ENCODE results near the gene MPPED1.

The MPPED1 gene

DNA sequence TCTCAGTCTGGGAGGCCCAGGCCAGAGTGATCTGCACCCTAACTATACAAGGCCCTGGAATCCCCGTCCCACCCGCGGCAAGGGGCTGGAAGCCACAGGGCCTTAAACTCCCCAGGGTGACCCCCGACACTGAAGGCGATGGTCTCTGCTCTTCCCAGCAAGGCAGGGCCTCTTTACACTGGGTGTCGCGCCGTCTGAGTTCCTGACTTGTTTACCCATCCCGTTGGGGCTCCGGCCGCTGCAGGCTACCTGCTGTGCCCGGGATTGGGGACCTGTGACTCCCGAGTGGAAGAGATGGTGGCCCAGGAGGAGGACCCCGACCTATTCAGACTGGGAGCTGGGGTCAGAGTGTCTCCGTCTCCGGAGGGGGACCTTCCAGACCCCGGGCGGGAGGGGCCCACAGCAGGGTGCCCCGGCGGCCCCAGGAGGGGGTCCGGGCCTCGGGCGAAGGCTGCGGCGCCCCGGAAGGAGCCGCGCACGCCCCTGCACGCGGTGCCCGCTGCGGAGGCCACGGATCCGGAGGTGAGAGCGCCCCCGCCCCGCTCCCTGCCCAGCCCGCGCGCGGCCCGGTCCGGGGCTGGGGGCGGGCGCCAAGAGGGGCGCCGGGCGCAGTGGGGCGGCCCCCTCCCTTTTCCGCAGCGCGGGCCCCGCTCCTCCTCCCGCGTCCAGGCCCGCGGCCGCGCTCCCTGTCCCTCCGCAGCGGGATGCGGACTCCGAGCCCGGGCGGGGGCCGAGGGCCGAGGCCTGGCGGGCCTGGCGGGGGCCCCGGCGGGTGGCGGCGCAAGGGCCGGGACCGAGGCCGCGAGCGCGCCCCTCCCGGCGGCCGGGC lies 560 bp upstream of the MPPED1 start:
- no peak for DNase-seq (ENCODE audit: low spot score)

DNA sequence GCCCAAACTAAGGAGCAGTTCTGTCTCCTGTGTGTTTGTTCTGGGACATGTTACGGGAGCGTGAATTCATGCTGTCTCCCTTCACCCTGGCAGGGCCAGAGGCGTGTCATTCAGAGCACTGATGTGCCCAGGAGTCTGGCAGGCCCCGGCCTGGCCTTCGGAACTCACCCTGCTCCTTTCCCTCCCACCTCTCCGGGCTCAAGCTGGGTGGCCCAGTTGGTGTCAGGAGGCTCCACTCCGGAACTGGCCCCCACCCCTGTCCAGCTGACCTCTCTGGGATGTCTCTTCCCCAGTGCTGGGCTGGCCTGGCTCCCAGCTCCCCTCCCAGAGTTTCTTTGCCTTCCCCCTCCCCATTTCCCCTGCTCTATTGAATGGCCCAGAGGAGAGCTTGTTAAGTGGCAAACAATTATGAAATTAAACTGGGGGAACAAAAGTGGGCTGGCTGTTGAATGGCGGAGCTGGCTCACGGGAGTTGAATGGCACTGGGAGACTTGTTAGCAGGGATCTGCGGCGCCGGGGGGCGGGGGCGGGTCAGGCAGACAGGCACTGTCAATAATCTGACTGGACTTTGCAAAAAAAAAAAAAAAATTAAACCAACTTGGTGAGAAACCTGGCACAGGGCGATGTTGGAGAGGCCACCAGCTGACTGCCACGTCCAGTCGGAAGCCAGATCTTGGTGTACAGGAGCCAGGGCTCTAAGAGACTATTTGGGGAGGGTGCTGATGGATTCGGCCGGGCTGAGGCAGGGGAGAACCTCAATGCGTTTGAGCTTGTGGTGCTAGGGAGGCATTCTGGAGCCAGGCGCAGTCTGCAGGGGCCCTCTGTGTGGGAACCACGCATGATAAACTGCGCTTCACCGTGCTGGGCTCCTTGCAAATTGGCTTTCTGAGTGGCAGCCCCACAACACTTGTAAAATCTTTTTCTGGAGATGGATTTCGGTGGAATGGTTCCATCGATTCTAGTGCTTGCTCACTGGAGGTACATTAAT lies 1.3 kb downstream of the MPPED1 start:
- no peak for DNase-seq (ENCODE audit: low spot score)

- DNase-seq (ENCODE audit: low spot score): no peak
These were observed 2.0 kb downstream of the MPPED1 start for GRCh38 chr22:43413826-43414225.

DNA sequence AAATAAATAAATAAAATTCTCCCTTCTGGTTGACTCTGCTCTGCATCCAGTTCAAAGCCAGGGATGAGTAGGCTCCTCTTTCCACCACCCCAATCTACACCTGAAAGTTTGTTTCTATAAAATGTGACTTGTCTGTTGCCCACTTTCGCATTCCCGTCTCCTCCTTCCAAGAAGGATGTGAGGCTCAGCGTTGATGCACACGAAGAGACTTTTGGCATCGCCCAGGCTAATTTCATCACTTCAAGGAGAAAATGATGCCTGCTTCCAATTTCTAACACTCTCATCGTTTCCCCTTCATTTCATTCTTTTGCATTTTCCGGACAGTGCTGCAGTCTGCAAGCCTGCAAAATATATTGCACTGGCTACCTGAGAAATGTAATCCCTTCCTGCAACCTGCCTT lies 3.9 kb downstream of the MPPED1 start:
- DNase-seq (ENCODE audit: low spot score): no peak

DNA sequence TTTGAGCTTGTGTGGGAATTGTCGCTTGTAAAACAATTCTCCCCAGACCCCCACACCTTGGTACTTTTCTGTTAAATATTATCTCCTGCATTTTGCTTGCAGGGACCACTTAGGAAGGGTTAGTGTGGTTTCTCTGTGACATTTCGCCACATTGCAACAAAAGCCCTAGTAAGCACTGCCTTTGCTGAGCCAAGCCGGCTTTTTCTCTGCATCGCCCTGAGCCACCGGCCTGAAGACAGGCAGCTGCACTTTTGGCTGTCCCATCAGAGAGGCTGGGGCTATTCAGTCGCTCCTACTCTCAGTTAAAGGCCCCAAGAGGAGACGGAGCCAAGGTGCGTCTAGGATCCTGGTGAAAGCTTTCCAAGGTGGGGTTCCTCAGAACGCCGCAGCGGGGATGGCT lies 5.7 kb downstream of the MPPED1 start:
- no peak for DNase-seq (ENCODE audit: low spot score)

DNA sequence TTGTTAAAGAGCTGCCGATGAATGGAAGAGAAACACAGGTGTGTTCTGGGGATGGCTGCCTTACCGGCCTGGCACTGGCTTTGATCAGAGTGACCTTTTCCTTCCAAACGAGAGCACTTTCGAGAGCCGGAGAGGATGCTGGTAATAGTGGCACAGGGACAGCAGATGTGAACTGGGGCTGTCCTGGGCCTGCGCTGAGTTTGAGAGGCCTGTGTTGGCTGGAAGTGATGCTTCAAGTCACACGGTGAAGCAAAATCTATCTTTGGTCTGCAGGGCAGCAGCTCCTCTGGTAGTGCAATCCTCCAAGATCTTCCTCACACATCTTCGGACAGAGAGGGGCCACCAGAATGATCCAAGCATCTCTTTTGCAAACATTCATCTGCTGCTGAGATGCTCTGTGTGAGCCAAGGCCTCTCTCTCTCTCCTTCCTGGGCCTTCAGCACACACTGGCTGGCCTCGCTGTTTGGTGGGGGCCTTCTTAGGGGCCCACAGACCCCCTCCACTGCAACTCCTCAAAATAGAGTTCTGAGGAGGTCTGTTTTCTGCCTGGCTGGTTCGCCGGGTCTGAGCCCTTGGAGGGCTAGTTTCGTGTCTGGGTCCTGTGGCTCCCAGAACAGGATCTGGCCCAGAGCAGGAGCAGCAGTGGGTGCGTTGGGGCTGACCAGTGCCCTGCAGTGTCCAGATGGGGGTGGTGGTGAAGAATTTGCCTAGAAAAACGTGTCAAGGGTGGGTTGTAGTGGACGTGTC lies 6.4 kb downstream of the MPPED1 start:
- no peak for DNase-seq (ENCODE audit: low spot score)

- no peak for DNase-seq (ENCODE audit: low spot score)
These were observed 7.7 kb downstream of the MPPED1 start for GRCh38 chr22:43419371-43420080.

- DNase-seq (ENCODE audit: low spot score): no peak
These were observed 9.3 kb downstream of the MPPED1 start for GRCh38 chr22:43421046-43421665.

DNA sequence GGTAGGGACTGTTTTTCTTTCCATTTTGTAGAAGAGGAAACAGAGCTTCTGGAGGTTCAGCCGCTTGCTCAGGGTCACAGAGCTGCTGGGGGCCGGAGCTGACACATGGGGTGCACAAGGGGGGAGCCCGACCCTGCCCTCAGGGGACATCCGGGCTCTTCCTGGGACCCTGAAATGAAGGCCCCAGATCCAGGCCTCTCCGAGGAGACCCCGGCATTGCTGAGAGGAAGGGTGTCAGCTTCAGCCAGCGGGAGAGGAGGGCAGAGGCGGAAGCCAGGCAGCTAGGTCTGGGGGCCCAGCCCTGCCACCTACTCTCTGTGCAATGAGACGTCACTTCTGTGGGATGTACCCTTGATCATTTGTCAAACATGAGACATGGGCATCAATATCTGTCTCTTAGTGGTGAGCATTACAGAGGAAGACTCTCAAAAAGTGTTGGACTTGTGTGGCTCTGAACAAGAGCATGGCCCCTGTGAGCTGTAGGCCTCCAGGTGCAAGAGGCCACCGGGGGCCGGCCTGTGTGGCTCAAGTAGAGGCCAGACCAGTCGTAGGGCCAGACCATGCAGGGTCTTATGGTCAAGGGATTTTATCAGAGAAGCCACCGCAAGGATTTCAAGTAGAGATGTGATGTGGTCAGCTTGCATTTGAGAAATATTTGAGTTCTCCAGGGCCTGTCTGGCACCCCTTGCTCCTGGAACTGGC lies 10.3 kb downstream of the MPPED1 start:
- DNase-seq (ENCODE audit: low spot score): no peak

DNA sequence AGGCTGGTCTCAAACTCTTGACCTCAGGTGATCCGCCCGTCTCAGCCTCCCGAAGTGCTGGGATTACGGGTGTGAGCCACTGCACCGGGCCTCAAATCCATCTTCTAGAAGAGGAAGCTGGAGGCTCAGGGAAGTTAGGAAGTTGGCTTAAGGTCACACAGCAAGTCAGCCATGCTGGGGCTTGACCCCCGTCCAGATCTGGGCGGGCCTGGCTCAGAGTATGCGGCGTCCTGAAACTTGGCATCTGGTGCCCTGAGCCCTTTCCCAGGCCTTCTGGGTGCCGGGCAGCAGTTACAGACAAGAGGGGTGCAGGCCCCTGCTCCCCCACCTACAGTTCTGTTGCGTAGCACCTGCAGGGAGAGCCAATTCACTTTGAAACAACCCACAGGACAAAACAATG lies 11.2 kb downstream of the MPPED1 start:
- DNase-seq (ENCODE audit: low spot score): no peak

- DNase-seq (ENCODE audit: low spot score): no peak
These were observed 12.4 kb downstream of the MPPED1 start for GRCh38 chr22:43424201-43424600.

GRCh38 chr22:43424666-43425630 lies 13.1 kb downstream of the MPPED1 start:
- DNase-seq (ENCODE audit: low spot score): no peak

DNA sequence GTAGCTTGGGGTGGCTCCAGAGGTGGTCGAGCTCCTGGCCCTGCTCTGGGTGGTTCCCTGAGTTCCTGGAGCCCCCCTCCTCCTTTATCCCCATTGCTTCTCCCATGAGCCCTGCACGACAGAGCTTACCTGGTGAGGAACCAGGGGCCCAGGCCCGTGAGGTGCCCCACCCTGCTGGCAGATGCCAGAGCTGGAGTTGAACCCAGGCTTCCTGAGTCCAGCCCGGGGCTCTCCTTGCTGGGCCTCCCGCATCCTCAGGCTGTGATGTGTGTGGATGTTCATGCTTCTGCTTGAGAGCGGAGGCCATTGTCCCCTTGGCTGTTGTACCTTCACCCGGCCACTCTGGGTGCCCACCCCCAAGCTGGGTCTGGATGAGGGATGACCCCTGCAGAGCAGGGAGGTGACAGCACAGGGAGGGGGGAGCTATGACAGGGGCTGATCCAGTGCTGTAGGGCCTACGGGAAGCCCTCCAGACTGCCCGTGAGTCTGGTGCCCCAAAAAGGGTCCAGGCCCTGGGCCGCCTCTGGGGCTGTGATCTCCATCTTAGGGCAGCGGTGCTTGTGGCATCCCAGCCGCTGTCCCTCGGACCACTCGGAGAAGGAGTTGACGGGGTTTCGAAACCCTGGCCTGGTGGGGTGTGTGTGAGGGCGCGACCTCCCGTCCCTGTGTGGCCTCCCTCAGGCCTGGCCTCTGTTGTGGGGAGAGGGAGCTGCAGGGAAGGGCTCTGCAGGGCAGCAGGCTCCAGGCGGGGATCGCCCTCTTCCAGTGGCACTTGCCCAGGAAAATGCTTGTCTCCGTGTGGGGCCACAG lies 14.4 kb downstream of the MPPED1 start:
- DNase-seq (ENCODE audit: low spot score): no peak

DNA sequence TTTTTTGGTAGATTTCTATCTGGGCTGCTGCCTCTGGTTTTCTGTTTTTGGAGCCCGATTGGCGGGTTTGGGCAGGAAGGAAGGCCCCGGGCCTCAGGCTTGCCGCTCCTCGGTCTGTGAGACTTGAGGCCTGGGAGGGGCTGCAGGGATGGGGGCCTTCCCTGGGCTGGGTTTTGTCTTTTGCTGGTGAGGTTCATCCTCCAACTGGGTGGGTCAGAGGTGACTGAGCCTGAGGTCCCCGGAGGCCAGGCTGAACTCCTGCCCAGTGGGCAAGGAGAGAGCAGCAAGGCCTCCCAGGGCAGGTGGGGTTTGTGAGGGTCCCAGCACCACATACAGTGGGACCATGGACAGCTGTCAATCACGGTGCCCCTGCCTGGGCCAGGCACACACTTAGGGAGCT lies 15.0 kb downstream of the MPPED1 start:
- no peak for DNase-seq (ENCODE audit: low spot score)

DNA sequence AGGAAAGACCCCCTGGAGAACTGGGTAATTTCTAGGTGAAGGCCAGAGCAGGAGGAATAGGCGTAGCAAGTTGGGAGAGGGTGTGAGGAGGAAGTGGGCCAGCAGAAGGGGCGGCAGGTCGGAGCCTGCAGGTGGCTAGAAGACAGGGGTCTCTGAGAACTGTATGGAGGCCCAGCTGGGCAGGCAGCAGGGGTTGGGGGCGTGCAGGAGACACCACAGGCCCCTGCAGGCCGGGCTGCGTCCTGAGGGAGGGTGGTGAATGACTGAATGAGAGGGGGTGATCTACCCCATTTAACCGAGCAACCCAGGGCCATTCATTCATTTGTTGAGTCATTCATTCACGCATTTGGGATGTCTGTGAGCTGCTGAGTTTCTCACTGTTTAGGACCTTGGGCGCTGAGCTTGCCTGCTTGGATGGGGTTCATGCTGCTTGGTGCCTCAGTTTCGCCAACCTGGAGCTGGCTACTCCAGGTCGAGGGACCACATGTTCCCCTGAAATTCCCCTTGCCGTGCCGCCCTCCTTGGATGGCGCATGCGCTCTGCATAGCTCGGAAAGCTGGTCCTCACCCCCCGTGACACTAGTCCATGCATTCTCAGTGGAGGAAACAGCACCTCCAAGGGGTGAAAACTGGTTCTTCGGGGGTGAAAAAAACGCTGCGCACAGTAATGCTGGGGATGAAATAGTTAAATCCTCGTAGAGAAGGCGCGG lies 15.6 kb downstream of the MPPED1 start:
- DNase-seq (ENCODE audit: low spot score): no peak

GRCh38 chr22:43428005-43428485 lies 16.2 kb downstream of the MPPED1 start:
- DNase-seq (ENCODE audit: low spot score): no peak

GRCh38 chr22:43428521-43428920 lies 16.7 kb downstream of the MPPED1 start:
- no peak for DNase-seq (ENCODE audit: low spot score)

- no peak for DNase-seq (ENCODE audit: low spot score)
These were observed 17.6 kb downstream of the MPPED1 start for GRCh38 chr22:43429426-43429825.

Measured in AG20443 (cell line).